Duodenal mucosa (tissue), 2 donors: ENCODE data around the gene TGFB2.

ENCODE experiments used
- H3K27ac ChIP-seq: one replicate; pipeline ENCODE4 v1.7.0; 2013; ENCODE audit warnings: low read depth, low read length
- H3K27me3 ChIP-seq, 2 donors: one replicate each; pipeline ENCODE4 v1.7.0; 2013; ENCODE audit warnings: low read length in 2 of 2, control low read depth in 1 of 2; ENCODE audit not compliant: insufficient read depth in 2 of 2, control insufficient read depth in 1 of 2
- H3K36me3 ChIP-seq, 2 donors: one replicate each; pipeline ENCODE4 v1.7.0; 2013; ENCODE audit warnings: low read length in 2 of 2, control low read depth in 1 of 2; ENCODE audit not compliant: insufficient read depth in 2 of 2, control insufficient read depth in 1 of 2
- H3K4me1 ChIP-seq, 2 donors: one replicate each; pipeline ENCODE4 v1.7.0; 2013; ENCODE audit warnings: low read length in 2 of 2, control low read depth in 1 of 2; ENCODE audit not compliant: insufficient read depth in 2 of 2, control insufficient read depth in 1 of 2
- H3K4me3 ChIP-seq, 2 donors: one replicate each; pipeline ENCODE4 v1.7.0; 2013; ENCODE audit warnings: low read length in 2 of 2, low read depth in 1 of 2
- H3K9ac ChIP-seq, 2 donors: one replicate each; pipeline ENCODE4 v1.7.0; 2013; ENCODE audit warnings: low read length in 2 of 2, low read depth in 1 of 2
- H3K9me3 ChIP-seq, 2 donors: one replicate each; pipeline ENCODE4 v1.7.0; 2013; ENCODE audit warnings: low read length in 2 of 2, control low read depth in 1 of 2; ENCODE audit not compliant: control insufficient read depth in 1 of 2

TGFB2 gene

GRCh38 chr1:218383681-218384080, 38.5 kb downstream of the TGFB2 start:
- Histone ChIP-seq H3K9ac (no peak overlapping the region), H3K36me3 (no peaks in the 10 kb centered on the region), H3K4me3 (no peak overlapping the region), H3K9me3 (no peaks in the 10 kb centered on the region), H3K4me1 (no peaks in the 10 kb centered on the region), H3K27ac (no peak overlapping the region), H3K27me3 (no peaks in the 10 kb centered on the region)

GRCh38 chr1:218384581-218384993, 39.5 kb downstream of the TGFB2 start:
- Histone ChIP-seq H3K9me3 (no peaks in the 10 kb centered on the region), H3K27ac (no peak overlapping the region)

GRCh38 chr1:218388591-218388990, 43.5 kb downstream of the TGFB2 start:
- no peak overlapping the region for H3K27ac ChIP-seq
- no peaks in the 10 kb centered on the region for H3K4me1 ChIP-seq
- H3K9ac ChIP-seq = no peak overlapping the region
- no peak overlapping the region for H3K4me3 ChIP-seq
- no peaks in the 10 kb centered on the region for H3K36me3 ChIP-seq
- H3K27me3 ChIP-seq = no peaks in the 10 kb centered on the region
- no peaks in the 10 kb centered on the region for H3K9me3 ChIP-seq

More at GRCh38 chr1:218384581-218384993, 39.5 kb downstream of the TGFB2 start:
- no peak overlapping the region for H3K4me3 ChIP-seq
- H3K27me3 ChIP-seq = no peaks in the 10 kb centered on the region
- H3K36me3 ChIP-seq = no peaks in the 10 kb centered on the region
- H3K9ac ChIP-seq = no peak overlapping the region
- no peaks in the 10 kb centered on the region for H3K4me1 ChIP-seq

GRCh38 chr1:218390618-218391017, 45.5 kb downstream of the TGFB2 start:
- H3K4me1 ChIP-seq = no peaks in the 10 kb centered on the region
- H3K9me3 ChIP-seq = no peaks in the 10 kb centered on the region

GRCh38 chr1:218392780-218393179, 47.6 kb downstream of the TGFB2 start:
- Histone ChIP-seq H3K36me3 (no peaks in the 10 kb centered on the region), H3K9me3 (no peaks in the 10 kb centered on the region), H3K27ac (no peak overlapping the region), H3K4me3 (no peak overlapping the region), H3K9ac (no peak overlapping the region), H3K4me1 (no peaks in the 10 kb centered on the region), H3K27me3 (no peaks in the 10 kb centered on the region)

More at GRCh38 chr1:218390618-218391017, 45.5 kb downstream of the TGFB2 start:
- Histone ChIP-seq H3K36me3 (no peaks in the 10 kb centered on the region), H3K9ac (no peak overlapping the region), H3K27ac (no peak overlapping the region), H3K27me3 (no peaks in the 10 kb centered on the region), H3K4me3 (no peak overlapping the region)

- Histone ChIP-seq H3K9me3 (no peaks in the 10 kb centered on the region), H3K9ac (no peak overlapping the region), H3K27me3 (no peaks in the 10 kb centered on the region), H3K4me1 (no peaks in the 10 kb centered on the region), H3K27ac (no peak overlapping the region), H3K4me3 (no peak overlapping the region), H3K36me3 (no peaks in the 10 kb centered on the region)
These were observed 49.3 kb downstream of the TGFB2 start for GRCh38 chr1:218394416-218394815.

- Histone ChIP-seq H3K9me3 (no peaks in the 10 kb centered on the region), H3K36me3 (no peaks in the 10 kb centered on the region), H3K9ac (no peak overlapping the region), H3K4me1 (no peaks in the 10 kb centered on the region), H3K4me3 (no peak overlapping the region), H3K27ac (no peak overlapping the region), H3K27me3 (no peaks in the 10 kb centered on the region)
These were observed 49.9 kb downstream of the TGFB2 start for GRCh38 chr1:218394989-218395388.

GRCh38 chr1:218395916-218396315, 50.8 kb downstream of the TGFB2 start:
- H3K36me3 ChIP-seq = no peaks in the 10 kb centered on the region
- no peaks in the 10 kb centered on the region for H3K4me1 ChIP-seq
- H3K4me3 ChIP-seq = no peak overlapping the region
- no peak overlapping the region for H3K27ac ChIP-seq
- H3K9me3 ChIP-seq = no peaks in the 10 kb centered on the region
- no peaks in the 10 kb centered on the region for H3K27me3 ChIP-seq
- no peak overlapping the region for H3K9ac ChIP-seq

GRCh38 chr1:218397752-218398339, 52.7 kb downstream of the TGFB2 start:
- Histone ChIP-seq H3K4me1 (no peaks in the 10 kb centered on the region), H3K27ac (no peak overlapping the region), H3K9me3 (no peaks in the 10 kb centered on the region), H3K4me3 (no peak overlapping the region), H3K36me3 (no peaks in the 10 kb centered on the region), H3K27me3 (no peaks in the 10 kb centered on the region), H3K9ac (no peak overlapping the region)

- H3K27me3 ChIP-seq = no peaks in the 10 kb centered on the region
- no peaks in the 10 kb centered on the region for H3K36me3 ChIP-seq
- H3K4me1 ChIP-seq = no peaks in the 10 kb centered on the region
- no peaks in the 10 kb centered on the region for H3K9me3 ChIP-seq
- H3K9ac ChIP-seq = no peak overlapping the region
- H3K27ac ChIP-seq = no peak overlapping the region
- no peak overlapping the region for H3K4me3 ChIP-seq
These were observed 55.5 kb downstream of the TGFB2 start for GRCh38 chr1:218400624-218401023.
